Measurements from ENCODE around the gene SNX18. TPM values are rescaled to one million over a fixed set of nuclear protein-coding genes. Genes with fewer than 3 reads are reported as not detected.

The SNX18 gene
- polyA plus RNA-seq, 1 experiment = 47.0 TPM

- POLR2A ChIA-PET = no interaction called here
- no peak for DNase-seq (ENCODE audit: low read depth)
- CTCF ChIA-PET = interaction anchor here (0.6 to 4.5 kb wide), 8 partner anchors 122 to 376 kb away, joined by 3 to 110 read pairs (median 8); no protein-coding TSS in a partner anchor
- Histone ChIP-seq H3K36me3 (ENCODE audit: control insufficient read depth, insufficient read depth, low read length) (peaks cover 11% of the 10 kb centered on the region), H3K27me3 (ENCODE audit: control insufficient read depth, insufficient read depth, low read length) (no peaks in the 10 kb centered on the region), H3K4me3 (ENCODE audit: low read depth, low read length) (peak overlapping the region; percentile 65)
- TF ChIP-seq, protein P1, sequence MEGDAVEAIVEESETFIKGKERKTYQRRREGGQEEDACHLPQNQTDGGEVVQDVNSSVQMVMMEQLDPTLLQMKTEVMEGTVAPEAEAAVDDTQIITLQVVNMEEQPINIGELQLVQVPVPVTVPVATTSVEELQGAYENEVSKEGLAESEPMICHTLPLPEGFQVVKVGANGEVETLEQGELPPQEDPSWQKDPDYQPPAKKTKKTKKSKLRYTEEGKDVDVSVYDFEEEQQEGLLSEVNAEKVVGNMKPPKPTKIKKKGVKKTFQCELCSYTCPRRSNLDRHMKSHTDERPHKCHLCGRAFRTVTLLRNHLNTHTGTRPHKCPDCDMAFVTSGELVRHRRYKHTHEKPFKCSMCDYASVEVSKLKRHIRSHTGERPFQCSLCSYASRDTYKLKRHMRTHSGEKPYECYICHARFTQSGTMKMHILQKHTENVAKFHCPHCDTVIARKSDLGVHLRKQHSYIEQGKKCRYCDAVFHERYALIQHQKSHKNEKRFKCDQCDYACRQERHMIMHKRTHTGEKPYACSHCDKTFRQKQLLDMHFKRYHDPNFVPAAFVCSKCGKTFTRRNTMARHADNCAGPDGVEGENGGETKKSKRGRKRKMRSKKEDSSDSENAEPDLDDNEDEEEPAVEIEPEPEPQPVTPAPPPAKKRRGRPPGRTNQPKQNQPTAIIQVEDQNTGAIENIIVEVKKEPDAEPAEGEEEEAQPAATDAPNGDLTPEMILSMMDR (IDR thresholded peaks at IDR 0.05; ENCODE audit: insufficient read depth, low read depth, low read length) = no peak
Observed at GRCh38 chr5:54519509-54519876, 1.9 kb downstream of the SNX18 start.

GRCh38 chr5:54520438-54520846 is 2.9 kb downstream of the SNX18 start:
- Histone ChIP-seq H3K27me3 (ENCODE audit: control insufficient read depth, insufficient read depth, low read length) (no peaks in the 10 kb centered on the region), H3K36me3 (ENCODE audit: control insufficient read depth, insufficient read depth, low read length) (peaks cover 13% of the 10 kb centered on the region), H3K4me3 (ENCODE audit: low read depth, low read length) (peak overlapping the region; percentile 65)
- no peak for DNase-seq (ENCODE audit: low read depth)
- TF ChIP-seq, protein P1 (IDR thresholded peaks at IDR 0.05; ENCODE audit: insufficient read depth, low read depth, low read length) = no peak
- POLR2A ChIA-PET = no interaction called here
- CTCF ChIA-PET = interaction anchor here (1.0 kb wide), 1 partner anchor 277 kb away, joined by 3 read pairs; no protein-coding TSS in a partner anchor

GRCh38 chr5:54520940-54521339 is 3.4 kb downstream of the SNX18 start:
- CTCF ChIA-PET = interaction anchor here (1.0 kb wide), 1 partner anchor 351 kb away, joined by 3 read pairs; no protein-coding TSS in a partner anchor
- no peaks in the 10 kb centered on the region for H3K27me3 ChIP-seq (ENCODE audit: control insufficient read depth, insufficient read depth, low read length)
- H3K36me3 ChIP-seq (ENCODE audit: control insufficient read depth, insufficient read depth, low read length) = peaks cover 13% of the 10 kb centered on the region
- POLR2A ChIA-PET = no interaction called here
- peak overlapping the region; percentile 65 for H3K4me3 ChIP-seq (ENCODE audit: low read depth, low read length)
- TF ChIP-seq, protein P1 (IDR thresholded peaks at IDR 0.05; ENCODE audit: insufficient read depth, low read depth, low read length) = no peak
- no peak for DNase-seq (ENCODE audit: low read depth)

GRCh38 chr5:54521856-54522479 is 4.4 kb downstream of the SNX18 start:
- no peak for DNase-seq (ENCODE audit: low read depth)
- POLR2A ChIA-PET = no interaction called here
- TF ChIP-seq, protein P1 (IDR thresholded peaks at IDR 0.05; ENCODE audit: insufficient read depth, low read depth, low read length) = no peak
- Histone ChIP-seq H3K27me3 (ENCODE audit: control insufficient read depth, insufficient read depth, low read length) (no peaks in the 10 kb centered on the region), H3K36me3 (ENCODE audit: control insufficient read depth, insufficient read depth, low read length) (peaks cover 13% of the 10 kb centered on the region), H3K4me3 (ENCODE audit: low read depth, low read length) (peak overlapping the region; percentile 65)
- CTCF ChIA-PET = interaction anchor here (1.0 kb wide), 1 partner anchor 350 kb away, joined by 3 read pairs; no protein-coding TSS in a partner anchor

DNA sequence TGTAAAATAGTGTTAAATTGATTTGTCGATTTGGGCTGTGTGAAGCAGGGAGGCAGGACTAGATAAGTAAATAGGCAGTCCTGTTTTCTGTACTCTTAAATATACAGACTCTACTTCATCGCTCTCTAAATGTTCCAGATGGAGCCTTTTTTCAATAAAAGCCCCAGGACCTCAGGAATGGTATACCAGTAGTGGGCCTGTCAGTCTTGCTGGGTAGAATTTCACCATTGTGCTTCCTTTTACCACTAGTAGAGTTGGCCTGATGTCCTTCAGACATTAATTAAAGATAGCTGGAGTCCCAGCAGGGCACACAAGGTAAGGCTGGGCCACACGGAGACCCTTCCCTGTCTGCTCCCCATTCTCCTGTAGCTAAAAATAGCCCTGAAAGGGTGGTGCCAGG is 6.0 kb downstream of the SNX18 start:
- H3K36me3 ChIP-seq (ENCODE audit: control insufficient read depth, insufficient read depth, low read length) = peaks cover 11% of the 10 kb centered on the region
- H3K4me3 ChIP-seq (ENCODE audit: low read depth, low read length) = no peak overlapping the region
- no peaks in the 10 kb centered on the region for H3K27me3 ChIP-seq (ENCODE audit: control insufficient read depth, insufficient read depth, low read length)
- CTCF ChIA-PET = interaction anchor here (0.8 kb wide), 1 partner anchor 307 kb away, joined by 3 read pairs; no protein-coding TSS in a partner anchor
- no peak for DNase-seq (ENCODE audit: low read depth)
- TF ChIP-seq, protein P1 (IDR thresholded peaks at IDR 0.05; ENCODE audit: insufficient read depth, low read depth, low read length) = no peak
- POLR2A ChIA-PET = interaction anchor here (0.5 kb wide), 1 partner anchor 166 kb away, joined by 4 read pairs; no protein-coding TSS in a partner anchor
